Gastrocnemius medialis (tissue), 4 donors: ENCODE results near the gene S100A10.

Experiments
- CTCF ChIP-seq, 5 experiments: fragments of 450-650 bp in 3 of 5; fragments of 200-600 bp in 2 of 5; sonication (generic) in 2 of 5; IDR thresholded peaks in 4 of 5; conservative IDR thresholded peaks in 1 of 5; 1 replicate in 4 of 5; 2 replicates in 1 of 5; pipeline ENCODE4 v1.5.1; 2016 to 2019; ENCODE audit warnings: antibody characterized with exemption in 5 of 5, mild to moderate bottlenecking in 3 of 5, moderate library complexity in 3 of 5
- POLR2A ChIP-seq, 2 donors: fragments of 450-650 bp; IDR thresholded peaks; one replicate each; pipeline ENCODE4 v1.6.1; 2017; ENCODE audit warnings: antibody characterized with exemption in 2 of 2, mild to moderate bottlenecking in 2 of 2, moderate library complexity in 2 of 2

DNA sequence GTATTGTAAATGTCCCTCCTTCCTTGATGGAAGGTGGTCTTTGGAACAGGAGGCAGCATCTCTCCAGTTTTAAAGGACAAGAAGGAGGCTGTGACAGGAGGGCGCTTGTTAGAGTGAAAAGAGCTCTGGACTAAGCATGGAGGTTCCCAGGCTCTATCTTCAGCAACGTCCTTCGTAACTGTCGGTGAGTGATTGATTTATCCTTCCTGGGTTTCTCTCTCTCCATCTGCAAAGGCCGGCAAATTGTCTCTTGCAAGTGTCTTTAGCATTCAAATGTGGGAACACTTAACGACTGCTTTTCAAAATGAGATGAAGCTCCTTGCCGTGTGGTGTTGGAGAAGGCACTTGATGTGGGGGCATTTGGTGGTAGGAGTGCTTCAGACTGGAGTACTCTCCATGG is 27.9 kb upstream of the S100A10 start:
- no peak for TF ChIP-seq CTCF (IDR thresholded peaks at IDR 0.05 in 4 of 5, conservative IDR thresholded peaks at IDR 0.05 in 1 of 5)
- TF ChIP-seq POLR2A (IDR thresholded peaks at IDR 0.05): no peak
